GM10266 (cell line): Measurements from ENCODE around the gene MSI2.
"Not testable (repeated sequence)": the region's sequence is repeated elsewhere in the genome, so short reads cannot be mapped to it uniquely, and the experiment has no call there.

ENCODE experiments used
- DNase-seq: peaks from one replicate; pipeline ENCODE4 v3.0.0; 2012; ENCODE audit errors: extremely low spot score
- TF ChIP-seq, protein P1 (sequence below): IDR thresholded peaks from 2 replicates; pipeline ENCODE4 v1.5.1; 2012; ENCODE audit warnings: mild to moderate bottlenecking, low read depth; ENCODE audit not compliant: control insufficient read depth, insufficient read depth; ENCODE audit errors: missing control alignments

The MSI2 gene

DNA sequence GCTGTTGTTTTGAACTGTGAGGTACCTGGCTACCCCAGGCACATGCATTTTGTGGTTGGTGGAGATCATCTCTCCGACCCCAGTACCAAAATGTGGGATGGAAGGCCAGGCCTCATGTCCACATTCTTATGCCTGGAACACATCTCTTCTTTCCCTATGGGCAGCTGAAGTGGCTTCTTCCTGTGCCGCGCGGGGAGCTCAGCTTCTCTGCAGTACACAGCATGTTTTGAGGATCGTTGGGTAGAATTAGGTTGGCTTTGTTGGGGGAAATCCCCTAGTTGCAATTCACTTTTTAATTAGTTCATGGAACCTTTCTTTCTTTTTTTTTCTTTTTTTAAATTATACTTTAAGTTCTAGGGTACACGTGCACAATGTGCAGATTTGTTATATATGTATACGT, 242.1 kb downstream of the MSI2 start:
- no peak for DNase-seq
- TF ChIP-seq, protein P1, sequence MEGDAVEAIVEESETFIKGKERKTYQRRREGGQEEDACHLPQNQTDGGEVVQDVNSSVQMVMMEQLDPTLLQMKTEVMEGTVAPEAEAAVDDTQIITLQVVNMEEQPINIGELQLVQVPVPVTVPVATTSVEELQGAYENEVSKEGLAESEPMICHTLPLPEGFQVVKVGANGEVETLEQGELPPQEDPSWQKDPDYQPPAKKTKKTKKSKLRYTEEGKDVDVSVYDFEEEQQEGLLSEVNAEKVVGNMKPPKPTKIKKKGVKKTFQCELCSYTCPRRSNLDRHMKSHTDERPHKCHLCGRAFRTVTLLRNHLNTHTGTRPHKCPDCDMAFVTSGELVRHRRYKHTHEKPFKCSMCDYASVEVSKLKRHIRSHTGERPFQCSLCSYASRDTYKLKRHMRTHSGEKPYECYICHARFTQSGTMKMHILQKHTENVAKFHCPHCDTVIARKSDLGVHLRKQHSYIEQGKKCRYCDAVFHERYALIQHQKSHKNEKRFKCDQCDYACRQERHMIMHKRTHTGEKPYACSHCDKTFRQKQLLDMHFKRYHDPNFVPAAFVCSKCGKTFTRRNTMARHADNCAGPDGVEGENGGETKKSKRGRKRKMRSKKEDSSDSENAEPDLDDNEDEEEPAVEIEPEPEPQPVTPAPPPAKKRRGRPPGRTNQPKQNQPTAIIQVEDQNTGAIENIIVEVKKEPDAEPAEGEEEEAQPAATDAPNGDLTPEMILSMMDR = no peak

DNA sequence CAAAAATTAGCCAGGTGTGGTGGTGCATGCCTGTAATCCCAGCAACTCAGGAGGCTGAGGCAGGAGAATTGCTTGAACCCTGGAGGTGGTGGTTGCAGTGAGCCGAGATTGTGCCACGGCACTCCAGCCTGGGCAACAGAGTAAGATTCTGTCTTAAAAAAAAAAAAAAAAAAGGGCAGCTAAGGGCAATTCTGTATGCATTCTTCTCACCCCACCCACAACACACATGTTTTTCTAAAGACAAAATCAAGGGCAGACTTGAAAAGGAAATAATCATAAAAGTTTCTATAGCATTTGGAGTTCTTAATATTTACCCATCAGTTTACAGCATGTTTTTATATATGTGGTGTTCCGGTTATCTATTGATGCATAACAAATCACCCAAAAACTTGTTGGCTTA, 242.9 kb downstream of the MSI2 start:
- not testable (repeated sequence) for DNase-seq

DNA sequence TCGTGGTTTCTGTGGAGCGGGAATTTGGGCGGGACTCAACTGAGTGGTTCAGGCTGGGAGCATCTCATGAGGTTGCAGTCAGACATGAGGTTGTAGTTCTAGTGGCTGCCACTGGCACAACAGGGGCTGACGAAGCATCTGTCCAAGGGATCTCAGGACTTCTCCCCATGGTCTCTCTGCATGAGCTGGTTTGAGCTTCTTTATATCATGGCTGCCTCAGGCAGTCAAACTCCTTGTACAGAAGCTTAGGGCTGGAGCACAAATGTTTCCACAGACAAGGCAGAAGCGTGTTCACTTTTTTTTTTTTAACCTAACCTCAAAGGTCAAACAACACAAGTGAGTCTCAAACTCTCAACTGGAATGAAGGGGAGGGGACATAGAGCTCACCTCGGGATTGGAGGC, 243.3 kb downstream of the MSI2 start:
- DNase-seq = no peak
- TF ChIP-seq, protein P1 = no peak

DNA sequence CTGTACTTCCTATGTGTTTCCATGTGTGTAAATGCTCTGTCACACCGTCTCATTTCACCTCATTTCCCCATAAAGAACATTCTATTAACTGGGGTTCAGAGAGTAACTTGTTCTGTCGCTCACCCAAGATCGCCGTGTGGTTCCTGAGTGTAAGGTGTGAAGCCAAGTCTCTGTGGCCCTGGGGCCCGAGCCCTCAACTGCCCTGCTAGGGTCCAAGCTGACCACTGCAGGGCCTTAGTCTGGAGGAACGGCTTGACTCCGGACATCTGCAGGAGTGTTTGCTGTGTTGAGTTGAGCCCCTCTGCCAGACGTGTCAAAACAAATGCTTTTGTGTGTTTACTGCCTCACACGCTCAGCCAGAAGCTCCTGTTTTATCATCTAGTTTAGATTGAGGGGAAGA, 244.7 kb downstream of the MSI2 start:
- TF ChIP-seq, protein P1 = no peak
- no peak for DNase-seq

DNA sequence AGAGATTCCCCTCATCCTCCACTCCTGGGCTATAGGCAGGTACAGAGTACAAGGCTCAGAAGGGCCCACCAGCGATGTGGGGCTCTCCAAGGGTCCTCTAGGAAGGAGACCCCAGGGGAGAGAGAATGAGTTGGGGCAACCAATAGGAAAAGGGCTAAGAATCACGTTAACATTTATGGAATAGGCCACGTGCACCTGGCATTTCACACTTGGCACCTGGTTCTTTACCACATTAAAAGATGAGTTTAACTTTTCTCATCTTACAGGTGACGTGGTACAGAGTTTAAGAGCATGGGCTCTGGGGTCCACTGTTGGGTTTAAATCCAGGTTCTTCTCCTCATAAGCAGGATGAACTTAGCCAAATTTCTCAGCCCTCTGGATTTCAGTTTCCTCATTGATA, 245.7 kb downstream of the MSI2 start:
- TF ChIP-seq, protein P1 = no peak

DNA sequence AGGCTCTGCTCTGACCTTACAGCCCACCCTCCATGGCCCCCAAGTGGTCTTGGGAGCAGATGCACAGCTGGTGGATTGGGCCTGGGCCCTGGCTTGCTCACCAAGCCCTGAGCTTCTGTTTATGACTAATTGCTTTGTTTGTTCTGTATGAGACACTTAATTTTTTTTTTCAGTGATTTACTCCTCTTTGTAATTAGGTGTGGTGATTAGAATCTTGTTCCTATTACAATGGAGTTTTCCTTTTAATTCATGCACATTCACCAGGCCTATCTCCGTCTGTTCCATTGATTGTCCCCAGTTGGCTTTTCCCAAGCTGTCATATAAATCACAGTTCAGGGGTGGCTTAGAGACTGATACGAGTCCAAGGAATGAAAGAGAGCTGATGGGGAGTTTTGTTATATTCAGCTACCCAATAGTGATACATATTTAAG, 246.5 kb downstream of the MSI2 start:
- TF ChIP-seq, protein P1 = no peak

More for the DNA sequence above, 245.7 kb downstream of the MSI2 start:
- DNase-seq = no peak

DNA sequence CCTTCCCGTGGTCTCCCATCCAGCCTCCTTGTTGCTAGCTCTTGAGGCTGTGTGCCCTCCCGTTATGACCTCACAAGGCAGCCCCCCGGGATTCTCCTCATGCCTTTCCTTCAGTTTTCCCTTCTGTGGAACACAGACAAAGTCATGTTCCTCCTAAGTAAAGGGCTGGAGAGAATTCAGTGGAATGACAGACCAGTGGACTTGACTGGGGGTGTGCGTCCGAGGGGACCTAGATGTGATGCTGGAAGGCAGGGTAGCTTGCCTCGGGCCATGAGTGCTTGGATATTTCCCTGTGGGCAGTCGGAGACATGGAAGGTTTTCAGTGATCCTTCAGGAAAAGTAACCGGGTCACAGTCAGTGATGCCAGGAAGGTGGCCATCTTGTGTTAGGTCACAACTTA, 247.9 kb downstream of the MSI2 start:
- DNase-seq = no peak
- TF ChIP-seq, protein P1 = no peak

More for the DNA sequence above, 246.5 kb downstream of the MSI2 start:
- no peak for DNase-seq

DNA sequence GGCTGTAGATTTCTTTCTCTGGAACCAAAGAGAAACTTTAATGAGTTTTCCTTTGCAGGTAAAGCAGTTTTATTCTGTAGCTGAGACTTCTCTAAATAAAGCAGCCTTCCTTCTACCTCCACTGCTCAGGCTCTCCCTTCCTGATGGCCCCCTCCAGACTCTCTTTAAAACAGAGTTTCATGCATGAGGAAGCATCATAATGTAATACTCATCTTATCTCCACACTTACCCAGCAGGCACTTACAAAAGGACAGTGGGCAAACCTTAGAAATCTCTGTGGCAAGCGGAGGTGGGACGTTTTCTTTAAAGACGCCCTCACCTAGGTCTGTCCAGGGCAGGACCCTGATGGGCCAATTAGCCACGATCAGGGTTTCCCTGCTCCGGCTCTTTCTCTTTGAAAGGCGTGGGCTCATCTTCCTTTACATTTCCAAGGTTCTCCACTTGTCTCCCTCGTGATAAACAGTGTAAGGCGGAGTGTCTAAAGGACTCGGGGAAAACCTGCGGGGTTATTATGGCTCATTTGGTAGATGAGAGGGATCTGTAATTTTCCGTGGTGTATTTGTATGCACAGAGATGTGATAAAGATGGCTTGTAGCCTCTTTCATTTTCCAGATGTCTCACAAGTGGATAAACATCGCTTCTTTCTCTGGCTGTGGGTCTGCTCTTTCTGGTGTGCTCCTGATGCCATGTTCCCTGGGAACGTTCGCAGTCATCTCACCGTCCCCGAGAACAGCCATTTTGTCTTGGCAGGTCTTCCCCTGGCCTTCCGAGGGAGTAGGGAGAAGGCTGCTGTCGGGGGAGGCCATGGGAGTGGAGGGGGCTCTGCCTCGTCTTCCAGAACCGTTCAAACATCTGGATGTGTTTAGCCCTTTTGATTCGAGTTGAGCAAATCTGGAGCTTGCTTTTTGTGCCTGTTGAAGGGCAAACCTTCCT, 249.8 kb downstream of the MSI2 start:
- no peak for DNase-seq
- TF ChIP-seq, protein P1 = no peak
